Subcutaneous adipose tissue (tissue), 4 donors: ENCODE results near the gene DDAH1. TPM values are rescaled to one million over a fixed set of nuclear protein-coding genes. Genes with fewer than 3 reads are reported as not detected.

Experiments
- total RNA-seq, 4 donors: library from RNA; depleted of rRNA; stranded (reverse); fragments of >200 nt; gene quantifications; one replicate each; pipeline ENCODE4 v1.1.0, GENCODE V29; 2016
- TF ChIP-seq, protein P1 (sequence below): fragments of 450-650 bp; IDR thresholded peaks from one replicate; pipeline ENCODE4 v1.5.1; 2016; ENCODE audit warnings: low read depth, mild to moderate bottlenecking, control low read depth, antibody characterized with exemption, moderate library complexity

DDAH1 gene
- total RNA-seq, 4 donors from 2014 or later, result 13.9 to 27.6 (median 14.3) TPM

DNA sequence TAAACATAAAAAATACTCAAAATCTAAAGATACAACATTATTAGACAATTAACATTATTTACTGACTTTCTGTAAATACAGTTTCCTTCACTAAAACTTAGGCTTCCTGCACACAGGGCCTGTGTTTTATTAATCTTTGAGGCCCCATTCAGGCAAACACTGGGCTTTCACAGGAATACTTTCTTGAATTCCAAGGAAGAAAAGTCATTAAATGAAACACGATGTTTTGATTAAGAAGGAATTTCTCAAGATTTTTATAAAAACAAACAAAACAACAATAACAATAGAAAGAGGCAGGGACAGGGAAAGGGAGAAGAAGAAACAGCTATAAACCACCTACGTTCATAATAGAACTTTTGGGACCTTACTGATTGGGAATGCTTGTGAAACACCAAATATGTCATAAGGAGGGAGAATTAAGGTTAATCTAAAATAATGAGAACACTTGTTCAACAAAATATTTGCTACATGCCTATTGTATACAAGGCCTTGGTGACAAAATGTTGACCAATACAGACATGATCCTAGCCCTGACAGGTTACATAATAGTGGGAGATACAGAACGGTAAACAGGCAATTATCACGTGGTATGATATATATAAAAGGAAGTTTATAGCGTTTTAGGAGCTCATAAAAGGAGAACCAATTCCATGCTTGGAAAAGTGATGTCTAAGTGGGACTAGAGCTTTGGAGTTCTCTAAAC is 3.6 kb downstream of the DDAH1 start:
- TF ChIP-seq, protein P1, sequence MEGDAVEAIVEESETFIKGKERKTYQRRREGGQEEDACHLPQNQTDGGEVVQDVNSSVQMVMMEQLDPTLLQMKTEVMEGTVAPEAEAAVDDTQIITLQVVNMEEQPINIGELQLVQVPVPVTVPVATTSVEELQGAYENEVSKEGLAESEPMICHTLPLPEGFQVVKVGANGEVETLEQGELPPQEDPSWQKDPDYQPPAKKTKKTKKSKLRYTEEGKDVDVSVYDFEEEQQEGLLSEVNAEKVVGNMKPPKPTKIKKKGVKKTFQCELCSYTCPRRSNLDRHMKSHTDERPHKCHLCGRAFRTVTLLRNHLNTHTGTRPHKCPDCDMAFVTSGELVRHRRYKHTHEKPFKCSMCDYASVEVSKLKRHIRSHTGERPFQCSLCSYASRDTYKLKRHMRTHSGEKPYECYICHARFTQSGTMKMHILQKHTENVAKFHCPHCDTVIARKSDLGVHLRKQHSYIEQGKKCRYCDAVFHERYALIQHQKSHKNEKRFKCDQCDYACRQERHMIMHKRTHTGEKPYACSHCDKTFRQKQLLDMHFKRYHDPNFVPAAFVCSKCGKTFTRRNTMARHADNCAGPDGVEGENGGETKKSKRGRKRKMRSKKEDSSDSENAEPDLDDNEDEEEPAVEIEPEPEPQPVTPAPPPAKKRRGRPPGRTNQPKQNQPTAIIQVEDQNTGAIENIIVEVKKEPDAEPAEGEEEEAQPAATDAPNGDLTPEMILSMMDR, result no peak

DNA sequence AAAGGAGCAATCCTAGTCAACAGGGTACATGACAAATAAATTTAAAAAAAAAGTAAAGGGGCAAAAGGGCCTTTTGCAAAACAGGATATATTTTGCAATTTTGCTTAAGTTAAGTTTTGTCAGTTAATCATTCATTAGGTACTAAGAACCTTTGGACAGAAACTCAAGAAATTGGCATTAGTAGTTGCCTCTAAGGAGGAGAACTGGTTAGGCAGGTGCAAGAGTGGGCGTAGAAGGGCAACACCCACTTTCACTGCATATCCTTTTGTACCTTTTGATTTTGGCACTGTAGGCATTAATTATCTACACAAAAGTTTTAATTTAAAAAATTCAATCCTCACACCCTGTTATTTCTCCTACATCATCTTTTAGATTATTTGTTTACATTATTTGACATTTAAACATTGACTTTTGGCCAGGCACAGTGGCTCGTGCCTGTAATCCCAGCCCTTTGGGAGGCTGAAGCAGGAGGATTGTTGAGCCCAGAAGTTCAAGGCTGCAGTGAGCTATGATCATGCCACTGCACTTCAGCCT is 4.3 kb downstream of the DDAH1 start:
- TF ChIP-seq, protein P1, result no peak

DNA sequence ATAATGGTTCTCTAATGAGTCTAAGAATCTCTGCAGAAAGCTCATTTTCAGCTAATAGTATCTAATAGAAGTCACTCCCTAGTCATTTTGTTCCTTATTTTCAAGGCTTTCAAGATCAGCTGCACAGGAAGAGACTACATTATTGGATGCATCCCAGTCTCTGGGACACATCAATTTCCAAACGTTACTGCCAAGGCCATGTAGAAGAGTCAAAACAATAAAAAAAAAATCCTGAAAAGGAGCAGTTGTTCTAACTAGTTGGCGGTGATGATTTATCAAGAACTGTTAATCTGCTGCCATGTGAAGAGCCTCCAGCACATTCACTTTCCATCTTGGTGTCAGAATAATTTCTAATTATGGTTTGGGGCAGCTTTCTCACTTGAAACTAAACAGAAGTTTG is 5.7 kb downstream of the DDAH1 start:
- TF ChIP-seq, protein P1, result no peak

DNA sequence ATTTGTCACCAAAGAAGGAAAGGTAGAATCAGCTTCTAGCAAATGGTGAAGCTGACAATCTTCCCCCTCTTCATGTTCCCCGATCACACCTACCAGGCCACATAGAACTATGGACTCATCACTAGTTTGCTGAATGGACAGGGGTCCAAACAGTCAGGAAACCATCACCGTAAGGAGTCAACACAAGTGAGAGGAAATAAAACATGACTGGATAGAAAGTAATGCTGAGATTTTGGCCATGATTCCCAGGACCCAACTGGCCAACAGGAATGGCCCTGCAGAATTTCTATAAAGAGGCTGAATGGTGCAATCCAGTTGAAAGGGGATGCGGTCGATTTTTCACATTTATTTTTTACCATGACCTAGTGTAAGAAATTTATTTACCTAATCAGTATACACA is 10.7 kb downstream of the DDAH1 start:
- TF ChIP-seq, protein P1, result no peak

DNA sequence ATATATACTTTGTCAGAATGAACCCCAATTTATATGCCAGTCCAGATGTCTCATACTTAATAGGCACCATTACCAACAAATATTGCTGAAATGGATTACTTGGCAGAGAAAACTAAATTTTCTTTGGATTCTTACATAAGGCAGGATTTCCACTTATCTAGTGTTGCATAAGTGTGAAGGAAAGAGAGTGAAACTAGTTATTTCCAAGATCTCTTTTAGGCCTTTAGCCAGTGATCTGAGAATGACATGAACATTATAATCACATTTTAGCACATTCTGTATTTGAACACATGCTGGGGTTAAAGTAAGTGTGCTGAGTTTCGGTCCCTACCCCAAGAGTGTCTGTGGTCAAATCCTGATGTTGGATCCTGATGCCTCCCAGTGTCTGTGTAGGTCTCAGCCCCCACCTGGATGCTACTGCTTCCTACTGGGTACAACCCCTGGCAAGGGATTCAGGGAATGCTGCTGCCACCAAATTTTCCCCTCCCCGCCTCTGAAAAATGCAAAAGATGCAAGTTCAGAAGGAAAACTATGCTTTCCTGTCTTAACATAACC is 11.2 kb downstream of the DDAH1 start:
- TF ChIP-seq, protein P1, result no peak

DNA sequence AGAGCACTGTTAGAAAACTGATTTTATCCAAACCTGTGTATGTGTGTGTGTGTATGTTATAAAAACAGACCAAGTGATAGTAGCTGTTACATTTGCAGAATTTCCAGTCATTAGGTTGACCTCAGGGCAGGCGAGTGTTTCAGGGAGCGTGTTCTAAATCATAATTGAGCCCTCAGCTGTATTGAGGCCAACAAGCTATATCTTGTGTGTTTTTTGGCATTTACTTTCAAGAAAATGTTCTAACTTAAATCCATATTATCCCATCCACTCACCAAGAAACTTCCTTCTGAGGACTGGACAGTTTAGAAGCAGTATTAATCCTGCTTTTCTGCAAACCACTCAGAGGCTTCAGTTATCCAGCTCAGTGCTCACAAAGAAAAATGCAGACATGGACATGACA is 12.0 kb downstream of the DDAH1 start:
- TF ChIP-seq, protein P1, result no peak

DNA sequence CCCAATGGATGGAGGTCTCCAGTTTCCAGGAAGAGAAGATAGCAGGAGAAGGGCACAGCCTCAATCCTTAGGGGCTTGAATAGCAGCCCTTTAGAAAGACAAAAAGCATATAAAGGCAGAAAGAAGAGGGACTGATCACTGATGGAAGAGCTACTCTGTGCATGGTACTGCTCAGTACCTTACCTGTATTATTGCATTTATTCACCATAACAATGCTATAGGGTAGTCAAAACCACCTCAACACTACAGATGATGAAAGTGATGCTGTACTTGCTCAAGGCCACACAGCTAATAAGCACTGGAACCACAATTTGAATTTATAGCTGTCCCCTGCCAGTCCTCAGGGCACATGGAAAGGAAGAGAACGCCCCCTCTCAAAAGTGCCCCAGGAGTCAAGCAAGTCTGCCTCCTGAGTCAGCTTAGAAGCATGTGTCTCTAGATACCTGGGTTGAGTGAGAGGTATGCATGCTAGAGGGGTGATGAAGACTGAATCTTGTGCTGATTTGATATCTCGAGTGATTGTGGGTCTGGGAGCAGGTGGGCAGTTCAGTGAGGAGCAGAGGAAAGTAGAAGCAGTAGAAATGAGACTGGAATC is 13.6 kb downstream of the DDAH1 start:
- TF ChIP-seq, protein P1, result no peak
